Myocyte (in vitro differentiated cells): Measurements from ENCODE around the gene OSBP2. TPM values are rescaled to one million over a fixed set of nuclear protein-coding genes. Genes with fewer than 3 reads are reported as not detected.
A peak's percentile ranks its signal among the peaks of the same experiment; 100 is the strongest.

Experiments
- microRNA counts: library from miRNA; unstranded; fragments of <30 nt; microRNA quantifications from one replicate; lab custom pipeline; 2016
- microRNA-seq: library from miRNA; unstranded; fragments of <30 nt; microRNA quantifications from one replicate; pipeline ENCODE4, GENCODE V29; 2016
- total RNA-seq: library from RNA; depleted of rRNA; stranded (reverse); fragments of >200 nt; gene quantifications from 2 replicates; pipeline ENCODE4 v1.2.3, GENCODE V29; 2014

The OSBP2 gene
- total RNA-seq, 1 donor from 2014 or later = 29.7 TPM

MicroRNAs within 50 kb of the gene (microRNA counts, 767-probe panel; counts per million panel counts)
- microRNA hsa-miR-3200-3p (lab: Ali Mortazavi, UCI) = not detected

Small RNA genes within 50 kb of the gene (microRNA-seq; reads per million reads assigned to microRNA genes)
- gene MIR3200 = 8.7 reads per million, percentile 29 among the genes with 10 or more reads in this experiment

Other genes with a start within 250 kb of the OSBP2 start
- not detected in 2 replicates for gene SEC14L3, start 222.9 kb upstream of the OSBP2 start, total RNA-seq
- gene SEC14L4, start 189.2 kb upstream of the OSBP2 start, total RNA-seq = 0.10 TPM in 1 of 2 replicates, not detected in the other
- not detected in 2 replicates for gene SEC14L6, start 148.1 kb upstream of the OSBP2 start, total RNA-seq
- not detected in 2 replicates for gene GAL3ST1, start 120.2 kb upstream of the OSBP2 start, total RNA-seq
- 56.1 and 69.8 TPM in 2 replicates for gene PES1, start 103.0 kb upstream of the OSBP2 start, total RNA-seq
- 11.7 and 16.7 TPM in 2 replicates for gene TCN2, start 87.7 kb upstream of the OSBP2 start, total RNA-seq
- 12.2 and 16.9 TPM in 2 replicates for gene SLC35E4, start 59.1 kb upstream of the OSBP2 start, total RNA-seq
- 4.4 and 4.7 TPM in 2 replicates for gene DUSP18, start 27.0 kb upstream of the OSBP2 start, total RNA-seq